ENCODE results near the gene ABL1. TPM values are rescaled to one million over a fixed set of nuclear protein-coding genes. Genes with fewer than 3 reads are reported as not detected.

Gene ABL1
- total RNA-seq, 1 donor: 94.8 TPM

DNA sequence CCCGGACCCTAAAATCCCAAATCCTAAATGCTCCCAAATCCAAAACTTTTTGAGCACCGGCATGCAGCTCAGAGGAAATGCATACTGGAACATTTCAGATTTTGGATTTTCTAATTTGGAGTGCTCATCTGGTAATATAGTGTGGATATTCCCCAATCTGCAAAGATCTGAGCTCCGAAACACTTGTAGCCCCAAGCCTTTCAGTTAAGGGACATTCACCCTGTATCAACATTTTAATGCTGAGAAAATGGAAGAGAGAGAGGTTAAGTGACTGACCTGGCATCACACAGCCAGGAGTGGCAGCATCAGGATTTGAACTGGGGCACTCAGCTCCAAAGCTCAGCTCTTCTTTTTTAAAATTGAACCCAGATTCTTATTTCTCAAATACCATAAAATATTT, 30.9 kb downstream of the ABL1 start:
- H3K4me3 ChIP-seq (ENCODE audit: insufficient read depth, low read length): no peak overlapping the region
- peaks cover 85% of the 10 kb centered on the region for H3K36me3 ChIP-seq (ENCODE audit: insufficient read depth, low read length)
- H3K79me2 ChIP-seq (ENCODE audit: insufficient read depth, low read length): peaks cover 99% of the 10 kb centered on the region
- no peaks in the 10 kb centered on the region for H3K27me3 ChIP-seq (ENCODE audit: insufficient read depth, low read length)
- peaks cover 18% of the 10 kb centered on the region for H3K4me1 ChIP-seq (ENCODE audit: insufficient read depth, low read length)
- no peak overlapping the region for H2AFZ ChIP-seq (ENCODE audit: low read length)
- H3K27ac ChIP-seq (ENCODE audit: low read depth, low read length): peak overlapping the region; percentile 45
- no peaks in the 10 kb centered on the region for H3K9me3 ChIP-seq (ENCODE audit: low read depth, low read length)
- H3K4me2 ChIP-seq (ENCODE audit: insufficient read depth, low read length): no peak overlapping the region
- TF ChIP-seq, protein P1, sequence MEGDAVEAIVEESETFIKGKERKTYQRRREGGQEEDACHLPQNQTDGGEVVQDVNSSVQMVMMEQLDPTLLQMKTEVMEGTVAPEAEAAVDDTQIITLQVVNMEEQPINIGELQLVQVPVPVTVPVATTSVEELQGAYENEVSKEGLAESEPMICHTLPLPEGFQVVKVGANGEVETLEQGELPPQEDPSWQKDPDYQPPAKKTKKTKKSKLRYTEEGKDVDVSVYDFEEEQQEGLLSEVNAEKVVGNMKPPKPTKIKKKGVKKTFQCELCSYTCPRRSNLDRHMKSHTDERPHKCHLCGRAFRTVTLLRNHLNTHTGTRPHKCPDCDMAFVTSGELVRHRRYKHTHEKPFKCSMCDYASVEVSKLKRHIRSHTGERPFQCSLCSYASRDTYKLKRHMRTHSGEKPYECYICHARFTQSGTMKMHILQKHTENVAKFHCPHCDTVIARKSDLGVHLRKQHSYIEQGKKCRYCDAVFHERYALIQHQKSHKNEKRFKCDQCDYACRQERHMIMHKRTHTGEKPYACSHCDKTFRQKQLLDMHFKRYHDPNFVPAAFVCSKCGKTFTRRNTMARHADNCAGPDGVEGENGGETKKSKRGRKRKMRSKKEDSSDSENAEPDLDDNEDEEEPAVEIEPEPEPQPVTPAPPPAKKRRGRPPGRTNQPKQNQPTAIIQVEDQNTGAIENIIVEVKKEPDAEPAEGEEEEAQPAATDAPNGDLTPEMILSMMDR (IDR thresholded peaks at IDR 0.05; ENCODE audit: extremely low read depth, low read depth, low read length): no peak
- peaks cover 55% of the 10 kb centered on the region for H4K20me1 ChIP-seq (ENCODE audit: insufficient read depth, low read length)
- DNase-seq (ENCODE audit: insufficient read length, low spot score, missing footprints): no peak

DNA sequence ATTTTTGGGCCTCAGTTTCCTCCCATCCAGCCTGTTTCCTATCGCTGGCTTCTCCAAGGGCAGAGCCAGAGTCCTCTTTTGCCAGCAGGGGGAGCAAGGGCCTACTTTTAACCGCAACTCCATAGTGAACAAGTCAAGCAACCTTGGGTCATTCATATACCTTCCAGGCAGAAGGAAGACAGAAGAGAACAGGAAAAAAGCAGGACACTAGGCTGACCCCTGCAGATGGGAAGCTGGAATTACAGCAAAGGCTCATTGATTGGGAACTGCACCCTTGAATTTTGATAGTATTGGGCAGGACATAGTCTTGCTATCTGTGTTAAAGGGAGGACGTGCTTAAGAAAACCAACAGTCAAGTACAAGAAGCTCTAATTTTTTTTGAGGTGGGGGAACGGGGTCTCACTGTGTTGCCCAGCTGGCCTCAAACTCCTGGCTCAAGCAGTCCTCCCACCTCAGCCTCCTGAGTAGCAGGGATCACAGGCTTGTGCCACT, 31.5 kb downstream of the ABL1 start:
- H3K27ac ChIP-seq (ENCODE audit: low read depth, low read length): peak overlapping the region; percentile 45
- H3K4me3 ChIP-seq (ENCODE audit: insufficient read depth, low read length): no peak overlapping the region
- peaks cover 88% of the 10 kb centered on the region for H3K36me3 ChIP-seq (ENCODE audit: insufficient read depth, low read length)
- peak; percentile 78 for DNase-seq (ENCODE audit: insufficient read length, low spot score, missing footprints)
- H3K27me3 ChIP-seq (ENCODE audit: insufficient read depth, low read length): no peaks in the 10 kb centered on the region
- H3K4me1 ChIP-seq (ENCODE audit: insufficient read depth, low read length): peaks cover 12% of the 10 kb centered on the region
- TF ChIP-seq, protein P1 (IDR thresholded peaks at IDR 0.05; ENCODE audit: extremely low read depth, low read depth, low read length): peak; percentile 98
- no peaks in the 10 kb centered on the region for H3K9me3 ChIP-seq (ENCODE audit: low read depth, low read length)
- peaks cover 99% of the 10 kb centered on the region for H3K79me2 ChIP-seq (ENCODE audit: insufficient read depth, low read length)
- H2AFZ ChIP-seq (ENCODE audit: low read length): no peak overlapping the region
- H4K20me1 ChIP-seq (ENCODE audit: insufficient read depth, low read length): peaks cover 61% of the 10 kb centered on the region
- H3K4me2 ChIP-seq (ENCODE audit: insufficient read depth, low read length): no peak overlapping the region

DNA sequence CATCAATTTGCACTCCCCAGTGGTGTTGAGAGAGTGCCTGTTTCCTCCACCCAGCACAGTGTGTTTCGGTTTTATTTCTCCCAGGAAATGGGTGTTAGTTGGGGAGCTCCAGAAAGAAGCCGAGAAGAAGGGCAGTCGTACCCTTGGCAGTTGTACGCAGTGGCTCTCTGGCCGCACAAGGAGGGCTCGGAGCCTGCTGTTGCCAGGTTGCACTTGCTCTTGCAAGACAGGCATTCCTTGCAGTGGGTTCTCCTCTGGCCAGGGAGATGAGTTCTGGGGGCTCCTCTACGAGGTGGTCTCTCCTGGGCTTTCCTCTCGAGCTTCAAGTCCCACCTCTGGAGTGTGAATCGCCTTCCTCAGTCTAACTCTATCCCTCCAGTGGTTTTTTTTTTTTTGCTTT, 32.5 kb downstream of the ABL1 start:
- H3K4me3 ChIP-seq (ENCODE audit: insufficient read depth, low read length): no peak overlapping the region
- H3K27ac ChIP-seq (ENCODE audit: low read depth, low read length): peak overlapping the region; percentile 0
- no peak for DNase-seq (ENCODE audit: insufficient read length, low spot score, missing footprints)
- H3K79me2 ChIP-seq (ENCODE audit: insufficient read depth, low read length): peaks cover 99% of the 10 kb centered on the region
- H3K36me3 ChIP-seq (ENCODE audit: insufficient read depth, low read length): peaks cover 88% of the 10 kb centered on the region
- H4K20me1 ChIP-seq (ENCODE audit: insufficient read depth, low read length): peaks cover 70% of the 10 kb centered on the region
- no peak overlapping the region for H3K4me2 ChIP-seq (ENCODE audit: insufficient read depth, low read length)
- no peaks in the 10 kb centered on the region for H3K27me3 ChIP-seq (ENCODE audit: insufficient read depth, low read length)
- no peak overlapping the region for H2AFZ ChIP-seq (ENCODE audit: low read length)
- H3K4me1 ChIP-seq (ENCODE audit: insufficient read depth, low read length): peaks cover 5% of the 10 kb centered on the region
- no peaks in the 10 kb centered on the region for H3K9me3 ChIP-seq (ENCODE audit: low read depth, low read length)
- TF ChIP-seq, protein P1 (IDR thresholded peaks at IDR 0.05; ENCODE audit: extremely low read depth, low read depth, low read length): no peak

DNA sequence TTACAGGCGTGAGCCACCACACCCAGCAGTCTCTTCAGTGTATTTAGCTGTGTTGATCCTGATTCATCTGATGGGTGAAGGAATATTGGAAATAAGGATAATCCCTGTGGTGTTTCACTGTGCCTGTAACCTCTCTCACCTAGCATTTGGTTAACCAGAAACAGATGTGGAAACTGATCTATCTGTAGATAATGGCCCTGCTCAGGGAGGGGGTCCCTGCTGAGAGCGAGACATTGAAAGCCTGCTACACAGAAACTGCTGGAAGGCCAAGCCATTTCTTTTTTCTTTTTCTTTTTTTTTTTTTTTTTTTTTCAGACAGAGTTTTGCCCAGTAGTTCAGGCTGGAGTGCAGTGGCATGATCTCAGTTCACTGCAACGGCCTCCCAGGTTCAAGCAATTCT, 33.2 kb downstream of the ABL1 start:
- Histone ChIP-seq H4K20me1 (ENCODE audit: insufficient read depth, low read length) (peaks cover 75% of the 10 kb centered on the region), H3K27me3 (ENCODE audit: insufficient read depth, low read length) (no peaks in the 10 kb centered on the region), H3K27ac (ENCODE audit: low read depth, low read length) (no peak overlapping the region)

More for the DNA sequence above, 33.2 kb downstream of the ABL1 start:
- Histone ChIP-seq H3K79me2 (ENCODE audit: insufficient read depth, low read length) (peaks cover 99% of the 10 kb centered on the region), H2AFZ (ENCODE audit: low read length) (no peak overlapping the region), H3K36me3 (ENCODE audit: insufficient read depth, low read length) (peaks cover 88% of the 10 kb centered on the region), H3K4me3 (ENCODE audit: insufficient read depth, low read length) (no peak overlapping the region), H3K4me1 (ENCODE audit: insufficient read depth, low read length) (peaks cover 5% of the 10 kb centered on the region), H3K4me2 (ENCODE audit: insufficient read depth, low read length) (no peak overlapping the region), H3K9me3 (ENCODE audit: low read depth, low read length) (no peaks in the 10 kb centered on the region)
- no peak for DNase-seq (ENCODE audit: insufficient read length, low spot score, missing footprints)
- TF ChIP-seq, protein P1 (IDR thresholded peaks at IDR 0.05; ENCODE audit: extremely low read depth, low read depth, low read length): no peak
